ENCODE data around the gene ERP44.

Gene ERP44

DNA sequence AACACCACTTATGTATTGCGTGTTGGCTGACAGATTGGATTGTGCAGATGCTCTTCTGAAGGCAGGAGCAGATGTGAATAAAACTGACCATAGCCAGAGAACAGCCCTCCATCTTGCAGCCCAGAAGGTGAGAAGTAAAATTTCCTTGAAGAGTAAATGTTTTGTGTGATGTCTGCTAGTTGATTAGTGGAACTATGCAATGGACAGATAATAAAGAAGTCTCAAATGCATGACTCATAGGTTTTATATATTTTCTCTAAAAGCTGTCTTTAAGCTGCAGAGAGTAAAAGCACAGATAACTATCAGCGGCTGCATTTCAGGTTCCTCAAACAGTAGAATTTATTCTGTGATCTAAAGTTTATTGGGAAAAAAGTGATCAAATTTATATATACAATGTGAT lies 27.6 kb upstream of the ERP44 start:
- H3K4me3 ChIP-seq (replicated peaks; ENCODE audit: insufficient read depth, low read length), result no peak overlapping the region
- no peak overlapping the region for H3K27ac ChIP-seq (replicated peaks)
- H3K27me3 ChIP-seq (ENCODE audit: insufficient read depth, poor library complexity, severe bottlenecking), result no peaks in the 10 kb centered on the region
- no peak for DNase-seq (ENCODE audit: low read depth in 1 of 2, low spot score in 1 of 2)
- no peak for TF ChIP-seq POLR2AphosphoS5 (IDR thresholded peaks at IDR 0.05; ENCODE audit: low read depth)
- TF ChIP-seq SPI1 (IDR thresholded peaks at IDR 0.05; ENCODE audit: borderline replicate concordance, low read depth), result no peak
- TF ChIP-seq, protein P1, sequence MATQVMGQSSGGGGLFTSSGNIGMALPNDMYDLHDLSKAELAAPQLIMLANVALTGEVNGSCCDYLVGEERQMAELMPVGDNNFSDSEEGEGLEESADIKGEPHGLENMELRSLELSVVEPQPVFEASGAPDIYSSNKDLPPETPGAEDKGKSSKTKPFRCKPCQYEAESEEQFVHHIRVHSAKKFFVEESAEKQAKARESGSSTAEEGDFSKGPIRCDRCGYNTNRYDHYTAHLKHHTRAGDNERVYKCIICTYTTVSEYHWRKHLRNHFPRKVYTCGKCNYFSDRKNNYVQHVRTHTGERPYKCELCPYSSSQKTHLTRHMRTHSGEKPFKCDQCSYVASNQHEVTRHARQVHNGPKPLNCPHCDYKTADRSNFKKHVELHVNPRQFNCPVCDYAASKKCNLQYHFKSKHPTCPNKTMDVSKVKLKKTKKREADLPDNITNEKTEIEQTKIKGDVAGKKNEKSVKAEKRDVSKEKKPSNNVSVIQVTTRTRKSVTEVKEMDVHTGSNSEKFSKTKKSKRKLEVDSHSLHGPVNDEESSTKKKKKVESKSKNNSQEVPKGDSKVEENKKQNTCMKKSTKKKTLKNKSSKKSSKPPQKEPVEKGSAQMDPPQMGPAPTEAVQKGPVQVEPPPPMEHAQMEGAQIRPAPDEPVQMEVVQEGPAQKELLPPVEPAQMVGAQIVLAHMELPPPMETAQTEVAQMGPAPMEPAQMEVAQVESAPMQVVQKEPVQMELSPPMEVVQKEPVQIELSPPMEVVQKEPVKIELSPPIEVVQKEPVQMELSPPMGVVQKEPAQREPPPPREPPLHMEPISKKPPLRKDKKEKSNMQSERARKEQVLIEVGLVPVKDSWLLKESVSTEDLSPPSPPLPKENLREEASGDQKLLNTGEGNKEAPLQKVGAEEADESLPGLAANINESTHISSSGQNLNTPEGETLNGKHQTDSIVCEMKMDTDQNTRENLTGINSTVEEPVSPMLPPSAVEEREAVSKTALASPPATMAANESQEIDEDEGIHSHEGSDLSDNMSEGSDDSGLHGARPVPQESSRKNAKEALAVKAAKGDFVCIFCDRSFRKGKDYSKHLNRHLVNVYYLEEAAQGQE (IDR thresholded peaks at IDR 0.05; ENCODE audit: insufficient replicate concordance, low read depth), result no peak
- TF ChIP-seq, protein P2, sequence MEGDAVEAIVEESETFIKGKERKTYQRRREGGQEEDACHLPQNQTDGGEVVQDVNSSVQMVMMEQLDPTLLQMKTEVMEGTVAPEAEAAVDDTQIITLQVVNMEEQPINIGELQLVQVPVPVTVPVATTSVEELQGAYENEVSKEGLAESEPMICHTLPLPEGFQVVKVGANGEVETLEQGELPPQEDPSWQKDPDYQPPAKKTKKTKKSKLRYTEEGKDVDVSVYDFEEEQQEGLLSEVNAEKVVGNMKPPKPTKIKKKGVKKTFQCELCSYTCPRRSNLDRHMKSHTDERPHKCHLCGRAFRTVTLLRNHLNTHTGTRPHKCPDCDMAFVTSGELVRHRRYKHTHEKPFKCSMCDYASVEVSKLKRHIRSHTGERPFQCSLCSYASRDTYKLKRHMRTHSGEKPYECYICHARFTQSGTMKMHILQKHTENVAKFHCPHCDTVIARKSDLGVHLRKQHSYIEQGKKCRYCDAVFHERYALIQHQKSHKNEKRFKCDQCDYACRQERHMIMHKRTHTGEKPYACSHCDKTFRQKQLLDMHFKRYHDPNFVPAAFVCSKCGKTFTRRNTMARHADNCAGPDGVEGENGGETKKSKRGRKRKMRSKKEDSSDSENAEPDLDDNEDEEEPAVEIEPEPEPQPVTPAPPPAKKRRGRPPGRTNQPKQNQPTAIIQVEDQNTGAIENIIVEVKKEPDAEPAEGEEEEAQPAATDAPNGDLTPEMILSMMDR (IDR thresholded peaks at IDR 0.05; ENCODE audit: insufficient read depth, low read length), result no peak

DNA sequence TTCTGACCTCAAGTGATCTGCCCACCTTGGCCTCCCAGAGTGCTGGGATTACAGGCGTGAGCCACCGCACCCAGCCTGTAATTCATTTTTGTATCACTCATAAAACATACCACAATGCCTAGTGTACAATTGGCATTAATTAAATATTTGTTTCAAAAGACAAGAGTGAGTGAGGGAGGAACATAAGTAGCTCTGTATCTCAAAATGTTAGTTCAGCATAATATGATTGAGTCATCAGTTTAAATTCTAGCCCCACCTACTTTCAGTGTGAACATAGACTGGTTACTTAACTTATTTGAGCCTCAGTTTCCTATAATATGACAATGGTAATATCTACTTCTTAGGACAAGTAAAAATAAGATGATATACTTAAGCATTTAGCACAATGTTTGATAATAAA lies 27.1 kb upstream of the ERP44 start:
- Histone ChIP-seq H3K27ac (replicated peaks) (no peak overlapping the region), H3K27me3 (ENCODE audit: insufficient read depth, poor library complexity, severe bottlenecking) (no peaks in the 10 kb centered on the region), H3K4me3 (replicated peaks; ENCODE audit: insufficient read depth, low read length) (no peak overlapping the region)
- DNase-seq (ENCODE audit: low read depth in 1 of 2, low spot score in 1 of 2), result no peak
- TF ChIP-seq SPI1 (IDR thresholded peaks at IDR 0.05; ENCODE audit: borderline replicate concordance, low read depth) (no peak), POLR2AphosphoS5 (IDR thresholded peaks at IDR 0.05; ENCODE audit: low read depth) (no peak), GABPA (IDR thresholded peaks at IDR 0.05; ENCODE audit: low read depth) (no peak)
- TF ChIP-seq, protein P1 (IDR thresholded peaks at IDR 0.05; ENCODE audit: insufficient replicate concordance, low read depth), result no peak
- TF ChIP-seq, protein P2 (IDR thresholded peaks at IDR 0.05; ENCODE audit: insufficient read depth, low read length), result no peak

DNA sequence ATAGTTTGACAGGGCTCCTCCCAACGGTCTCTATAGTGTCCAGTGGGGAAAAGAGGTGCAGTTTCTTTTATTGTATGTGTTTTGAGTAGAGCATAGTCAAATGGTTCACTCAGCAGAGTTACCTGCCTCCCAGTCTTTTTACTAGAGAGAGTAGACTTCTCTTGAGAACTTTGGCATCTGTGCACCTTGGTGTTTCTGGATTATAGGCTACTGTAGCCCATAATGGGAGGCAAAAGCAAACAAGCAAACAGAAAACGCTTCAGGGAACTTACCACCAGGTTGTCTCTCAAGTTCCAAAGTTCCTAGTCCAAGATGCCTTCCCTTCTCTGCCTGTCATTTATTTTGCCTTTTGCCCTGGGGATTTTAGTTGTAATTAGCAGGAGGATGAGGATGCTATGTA lies 26.4 kb upstream of the ERP44 start:
- Histone ChIP-seq H3K4me3 (replicated peaks; ENCODE audit: insufficient read depth, low read length) (no peak overlapping the region), H3K27ac (replicated peaks) (no peak overlapping the region), H3K27me3 (ENCODE audit: insufficient read depth, poor library complexity, severe bottlenecking) (no peaks in the 10 kb centered on the region)
- TF ChIP-seq, protein P2 (IDR thresholded peaks at IDR 0.05; ENCODE audit: insufficient read depth, low read length), result no peak
- no peak for TF ChIP-seq SPI1 (IDR thresholded peaks at IDR 0.05; ENCODE audit: borderline replicate concordance, low read depth)
- no peak for TF ChIP-seq GABPA (IDR thresholded peaks at IDR 0.05; ENCODE audit: low read depth)
- no peak for TF ChIP-seq POLR2AphosphoS5 (IDR thresholded peaks at IDR 0.05; ENCODE audit: low read depth)
- TF ChIP-seq, protein P1 (IDR thresholded peaks at IDR 0.05; ENCODE audit: insufficient replicate concordance, low read depth), result no peak
- DNase-seq (ENCODE audit: low read depth in 1 of 2, low spot score in 1 of 2), result no peak
